Measurements from ENCODE around the gene TBC1D10A.

Gene TBC1D10A

DNA sequence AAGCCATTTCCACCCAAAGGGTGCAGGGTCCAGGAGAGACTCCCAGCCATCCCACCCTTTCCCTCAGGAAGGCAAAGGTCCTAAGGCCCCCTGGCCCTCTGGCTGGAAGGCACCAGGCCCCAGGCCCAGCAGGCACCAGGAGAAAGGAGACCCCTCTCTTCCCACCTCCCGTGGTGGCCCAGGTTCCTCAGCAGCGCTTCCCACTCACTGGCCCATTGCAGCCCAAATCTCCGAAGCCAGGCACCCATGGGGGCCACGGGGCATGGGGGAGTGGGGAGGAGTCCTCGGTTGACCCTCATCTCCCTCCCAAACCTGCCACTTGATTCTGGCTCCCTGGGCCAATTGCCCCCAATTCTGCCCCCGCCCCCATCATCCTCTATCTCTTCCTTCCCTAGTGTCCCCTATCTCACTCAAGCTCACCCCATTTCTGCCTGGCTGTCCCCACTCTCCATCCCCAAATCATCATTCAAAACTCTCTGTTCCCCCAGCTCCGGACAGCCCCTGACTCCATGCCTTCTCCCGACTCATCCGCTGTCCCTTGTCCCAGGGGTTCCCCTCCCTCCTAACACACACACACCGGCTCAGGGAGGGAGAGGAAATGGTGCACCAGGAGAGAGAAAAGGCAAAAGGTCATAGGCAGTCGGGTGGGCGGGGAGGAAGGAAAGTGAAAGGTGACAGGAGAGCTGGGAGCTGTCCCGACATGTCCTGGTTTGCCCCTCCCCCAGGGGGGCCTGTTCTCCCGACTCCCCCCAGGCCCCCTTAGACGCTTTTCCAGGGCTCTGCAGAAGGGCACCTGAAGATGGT lies 81.4 kb downstream of the TBC1D10A start:
- no peak for DNase-seq

DNA sequence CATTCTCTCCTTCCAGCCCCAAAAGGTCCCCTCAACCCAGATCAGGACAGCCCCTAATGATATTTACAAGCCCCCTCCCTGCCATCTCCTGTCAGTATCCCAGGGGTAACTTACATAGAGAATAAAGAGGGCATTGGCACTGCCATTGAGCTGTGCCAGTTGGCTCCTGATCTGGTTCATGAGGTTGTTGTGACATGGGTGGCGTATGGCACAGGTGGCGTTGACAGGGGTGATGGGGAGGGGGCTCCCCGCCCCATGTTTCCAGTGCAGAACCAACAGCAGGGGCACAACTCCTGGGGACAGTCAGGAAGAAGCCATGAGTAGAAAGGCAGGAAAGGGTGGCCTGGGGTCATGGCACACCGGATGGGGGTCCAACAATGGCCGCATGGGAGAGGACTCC lies 82.1 kb downstream of the TBC1D10A start:
- DNase-seq, result no peak

DNA sequence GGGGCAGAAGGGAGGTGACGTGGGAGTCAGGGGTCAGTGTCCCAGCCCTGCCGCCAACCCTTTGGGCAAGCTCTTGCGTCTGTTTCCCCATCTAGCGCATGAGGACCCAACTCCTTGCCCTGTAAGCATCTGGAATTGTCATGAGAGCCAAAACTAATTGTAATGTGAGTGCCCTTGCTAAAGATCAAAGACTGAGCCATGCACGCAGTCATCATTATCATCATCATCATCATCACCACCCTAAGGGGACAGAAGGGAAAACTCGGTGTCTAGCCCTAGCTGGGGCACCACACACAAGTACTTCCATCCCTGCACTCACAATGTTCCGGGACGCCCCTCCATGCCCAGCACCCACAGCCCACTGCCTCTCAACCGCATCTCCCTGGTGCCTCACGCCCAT lies 82.7 kb downstream of the TBC1D10A start:
- DNase-seq, result no peak

DNA sequence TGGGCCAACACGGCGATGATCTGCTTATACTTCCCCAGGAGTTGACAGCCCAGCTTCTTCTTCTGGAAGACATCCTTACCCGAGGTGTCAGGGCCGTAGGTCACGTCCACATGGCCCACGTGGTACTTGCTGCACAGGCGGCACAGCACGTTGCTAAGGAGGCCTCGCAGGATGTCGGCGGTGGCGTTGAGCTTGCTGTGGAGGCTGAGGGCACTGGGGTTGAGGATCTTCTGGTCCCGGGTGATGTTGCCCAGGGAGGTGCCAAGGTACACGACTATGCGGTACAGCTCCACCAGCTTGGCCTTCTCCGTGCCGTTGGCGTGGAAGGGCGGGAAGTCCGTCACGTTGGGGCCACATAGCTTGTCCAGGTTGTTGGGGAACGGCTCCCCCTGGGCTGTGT lies 83.1 kb downstream of the TBC1D10A start:
- no peak for DNase-seq
